Erythroblast (primary cell): ENCODE results near the gene LPCAT2.

Source experiments
- DNase-seq, 2 experiments: peaks; one replicate each; lab custom pipeline; 2025; lab: John Stamatoyannopoulos, UW
- GATA1 ChIP-seq: IDR thresholded peaks from 2 replicates; pipeline ENCODE4 v1.6.1; 2011; ENCODE audit warnings: low read depth, mild to moderate bottlenecking, control low read depth, low read length, moderate library complexity
- POLR2A ChIP-seq: IDR thresholded peaks from 2 replicates; pipeline ENCODE4 v1.6.1; 2011; ENCODE audit warnings: mild to moderate bottlenecking, low read length

LPCAT2 gene

GRCh38 chr16:55474821-55475220, 34.1 kb upstream of the LPCAT2 start:
- no peak for DNase-seq
- TF ChIP-seq GATA1, result no peak
- TF ChIP-seq POLR2A, result no peak

GRCh38 chr16:55475919-55476318, 33.0 kb upstream of the LPCAT2 start:
- no peak for DNase-seq
- TF ChIP-seq POLR2A (no peak), GATA1 (no peak)

GRCh38 chr16:55476625-55477533, 32.0 kb upstream of the LPCAT2 start:
- TF ChIP-seq GATA1, result no peak
- TF ChIP-seq POLR2A, result no peak
- DNase-seq, result no peak

GRCh38 chr16:55477736-55478135, 31.1 kb upstream of the LPCAT2 start:
- TF ChIP-seq GATA1 (no peak), POLR2A (no peak)

GRCh38 chr16:55478827-55479429, 29.9 kb upstream of the LPCAT2 start, which contains the start of gene MMP2:
TSS of gene MMP2 (plus strand) at chr16:55479198. CDS start at chr16:55479480, 282 bp downstream.
- TF ChIP-seq POLR2A, result no peak
- no peak for TF ChIP-seq GATA1
- no peak for DNase-seq

More at GRCh38 chr16:55477736-55478135, 31.1 kb upstream of the LPCAT2 start:
- DNase-seq, result no peak

GRCh38 chr16:55479430-55480140, 29.3 kb upstream of the LPCAT2 start:
- TF ChIP-seq GATA1, result no peak
- TF ChIP-seq POLR2A, result no peak
- no peak for DNase-seq

- DNase-seq, result peak in 1 of 2 experiments; percentile 4
- TF ChIP-seq GATA1 (no peak), POLR2A (no peak)
These were observed 28.6 kb upstream of the LPCAT2 start for GRCh38 chr16:55480228-55480655.

GRCh38 chr16:55481023-55481422, 27.8 kb upstream of the LPCAT2 start:
- TF ChIP-seq GATA1 (no peak), POLR2A (no peak)
- DNase-seq, result no peak

- DNase-seq, result no peak
- TF ChIP-seq POLR2A (no peak), GATA1 (no peak)
These were observed 26.8 kb upstream of the LPCAT2 start for GRCh38 chr16:55482056-55482455.

- DNase-seq, result no peak
- TF ChIP-seq GATA1 (no peak), POLR2A (no peak)
These were observed 21.6 kb upstream of the LPCAT2 start for GRCh38 chr16:55487048-55487803.

GRCh38 chr16:55488306-55488705, 20.6 kb upstream of the LPCAT2 start:
- DNase-seq, result no peak
- TF ChIP-seq GATA1 (no peak), POLR2A (no peak)

- TF ChIP-seq GATA1 (no peak), POLR2A (no peak)
- DNase-seq, result no peak
These were observed 19.5 kb upstream of the LPCAT2 start for GRCh38 chr16:55489119-55489955.
